NK-92 (cell line): Measurements from ENCODE around the gene MUC5B.

Experiments
- DNase-seq: peaks from one replicate; lab custom pipeline; 2025; ENCODE audit not compliant: unreplicated experiment; lab: John Stamatoyannopoulos, UW

MUC5B gene

DNA sequence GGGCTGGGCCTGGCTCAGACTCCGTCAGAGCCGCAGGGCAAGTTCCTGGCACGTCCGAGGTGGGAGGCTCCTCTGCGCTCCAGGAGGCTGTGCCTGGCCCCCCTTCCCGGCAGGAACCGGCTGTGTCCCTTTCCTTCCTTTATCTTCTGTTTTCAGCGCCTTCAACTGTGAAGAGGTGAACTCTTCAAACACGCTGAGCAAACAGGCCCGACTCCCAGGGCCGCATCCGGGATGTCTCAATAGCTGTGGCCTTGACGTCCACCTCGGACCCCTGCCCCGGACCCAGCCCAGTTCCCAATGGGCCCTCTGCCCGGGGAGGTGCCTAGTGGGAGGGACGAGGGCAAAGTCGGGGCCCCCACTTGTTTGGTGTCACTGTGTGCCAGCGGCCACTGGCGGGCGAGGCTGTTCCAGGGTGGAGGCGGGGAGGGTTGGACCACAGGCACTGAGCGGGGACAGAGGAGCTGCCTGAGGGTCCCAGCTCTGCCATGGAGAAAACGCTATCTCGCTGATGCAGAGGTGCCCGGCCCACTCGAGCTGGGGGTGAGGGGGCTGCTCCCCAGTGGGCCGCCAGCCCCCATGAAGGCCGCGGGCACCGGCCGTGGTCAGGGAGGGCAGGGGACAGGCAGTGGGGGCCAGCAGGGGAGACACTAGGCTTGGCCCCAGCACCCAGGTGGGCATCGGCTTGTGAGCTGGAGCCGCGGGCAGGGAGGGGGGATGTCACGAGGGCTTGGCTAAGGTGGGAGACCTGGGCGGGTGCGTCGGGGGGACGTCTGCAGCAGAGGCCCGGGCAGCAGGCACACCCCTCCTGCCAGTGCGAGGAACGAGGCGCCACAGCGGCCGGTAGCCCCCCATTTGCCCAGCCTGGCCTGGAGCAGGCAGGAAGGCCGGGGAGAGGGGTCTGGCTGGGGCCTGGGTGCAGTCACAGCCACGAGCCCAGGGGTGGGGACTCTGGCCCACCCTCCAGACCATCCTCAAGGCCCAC lies 2.7 kb upstream of the MUC5B start:
- DNase-seq, result no peak

DNA sequence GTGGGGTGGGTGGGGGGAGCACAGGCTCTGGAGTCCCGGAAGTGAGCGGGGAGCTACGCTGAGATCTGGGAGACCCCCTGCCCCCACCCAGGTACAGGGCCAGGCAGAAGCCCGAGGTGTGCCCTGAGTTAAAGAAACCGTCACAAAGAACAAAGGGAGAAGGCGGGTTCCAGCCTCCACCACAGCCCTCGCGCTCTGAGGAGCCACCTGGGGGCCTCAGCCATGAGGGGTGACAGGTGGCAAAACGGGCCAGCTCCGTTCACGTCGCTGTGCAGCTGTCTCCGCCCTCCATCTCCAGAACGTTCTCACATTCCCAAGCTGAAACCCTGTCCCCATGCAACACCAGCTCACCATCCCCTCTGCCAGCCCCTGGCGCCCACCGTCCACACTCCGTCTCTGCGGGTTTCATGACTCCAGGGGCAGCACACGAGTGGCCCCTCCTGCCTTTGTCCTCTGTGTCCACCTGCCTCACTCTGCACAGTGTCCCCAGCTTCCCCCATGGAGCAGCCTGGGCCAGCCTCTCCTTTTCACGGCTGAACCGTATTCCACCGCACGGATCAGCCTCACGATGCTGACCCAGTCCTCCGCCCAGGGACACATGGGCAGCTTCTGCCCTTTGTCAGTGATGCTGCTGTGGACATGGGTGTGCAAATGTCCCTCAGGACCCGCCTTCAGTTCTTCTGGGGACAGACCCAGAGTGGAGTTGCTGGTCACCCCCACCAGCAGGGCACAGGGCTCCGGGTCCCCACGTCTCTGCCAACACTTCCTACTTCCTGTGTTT lies 1.7 kb upstream of the MUC5B start:
- DNase-seq, result no peak

DNA sequence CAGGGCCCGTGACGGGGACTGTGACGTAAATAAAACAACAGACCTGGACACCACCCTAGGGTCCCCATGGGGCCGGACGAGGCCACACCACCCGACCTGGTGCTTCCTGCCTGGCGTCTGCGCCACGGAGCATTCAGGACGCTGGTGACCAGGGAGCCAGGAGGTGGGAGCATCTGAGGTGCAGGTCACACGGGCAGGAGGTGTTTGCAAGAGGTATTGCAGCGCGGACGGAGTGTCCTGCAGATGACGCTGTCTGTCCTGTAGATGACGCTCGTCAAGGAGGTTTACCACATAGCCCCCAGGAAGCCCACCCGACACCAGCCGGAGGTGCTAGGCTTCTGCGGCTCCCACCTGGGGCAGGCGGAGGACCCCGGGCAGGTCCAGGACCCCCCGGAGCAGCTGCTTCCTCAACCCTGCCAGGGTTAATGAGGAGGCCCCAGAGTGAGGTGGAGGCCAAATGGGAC lies 986 bp upstream of the MUC5B start:
- DNase-seq, result no peak

DNA sequence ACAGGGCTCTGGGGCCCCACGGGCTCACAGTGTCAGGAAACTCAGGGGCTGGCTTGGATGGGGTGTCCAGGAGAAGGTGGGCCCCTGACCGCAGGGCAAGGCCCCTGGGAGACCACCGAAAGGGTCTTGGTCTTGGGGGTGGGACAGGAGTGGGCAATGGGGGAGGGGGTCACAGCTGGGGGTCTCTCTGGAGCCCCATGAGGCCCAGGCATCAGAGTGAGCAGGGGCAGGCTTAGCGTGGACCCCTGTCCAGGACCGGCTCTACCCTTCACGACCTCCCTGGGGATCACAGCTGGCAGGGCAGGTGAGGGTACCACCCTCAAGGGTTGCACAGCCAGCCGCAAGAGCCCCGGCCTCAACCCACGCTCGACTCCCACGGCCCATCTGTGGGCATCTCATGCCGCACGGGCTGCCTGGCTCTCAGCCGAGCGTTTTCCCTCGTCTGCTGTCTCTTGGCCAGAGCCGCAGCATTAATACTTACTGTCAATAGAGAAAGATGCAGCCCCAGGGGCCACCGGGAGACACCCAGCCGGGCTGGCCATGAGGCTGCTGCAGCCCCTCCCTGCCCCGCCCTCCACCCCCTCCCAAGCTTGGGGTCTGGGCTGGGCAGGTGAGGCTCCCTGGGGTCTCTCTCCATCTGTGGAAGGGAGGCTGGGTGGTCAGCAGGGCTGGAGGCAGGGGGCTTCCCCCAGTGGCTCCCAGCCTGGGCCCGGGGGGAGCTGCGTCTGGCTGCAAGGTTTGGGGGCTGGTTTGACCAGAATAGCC lies 662 bp downstream of the MUC5B start:
- no peak for DNase-seq

DNA sequence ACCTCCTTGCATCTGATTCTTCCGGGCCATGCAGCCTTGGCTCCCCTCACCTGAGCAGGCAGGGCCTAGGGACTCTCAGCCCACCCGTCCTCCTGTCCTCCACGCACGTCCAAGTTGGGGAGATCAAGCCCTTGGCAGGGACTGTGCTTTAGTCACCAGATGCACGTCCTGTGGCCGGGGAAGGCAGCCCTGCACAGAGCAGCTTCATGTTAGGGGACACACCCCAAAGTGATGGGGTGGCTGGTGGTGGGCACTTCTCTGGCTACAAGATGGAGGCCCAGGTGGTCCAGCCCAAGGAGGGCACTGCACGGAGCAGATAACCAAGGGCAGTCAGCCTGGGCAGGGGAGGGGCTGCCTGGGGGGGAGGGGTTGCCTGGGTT lies 1.2 kb downstream of the MUC5B start:
- DNase-seq, result no peak

DNA sequence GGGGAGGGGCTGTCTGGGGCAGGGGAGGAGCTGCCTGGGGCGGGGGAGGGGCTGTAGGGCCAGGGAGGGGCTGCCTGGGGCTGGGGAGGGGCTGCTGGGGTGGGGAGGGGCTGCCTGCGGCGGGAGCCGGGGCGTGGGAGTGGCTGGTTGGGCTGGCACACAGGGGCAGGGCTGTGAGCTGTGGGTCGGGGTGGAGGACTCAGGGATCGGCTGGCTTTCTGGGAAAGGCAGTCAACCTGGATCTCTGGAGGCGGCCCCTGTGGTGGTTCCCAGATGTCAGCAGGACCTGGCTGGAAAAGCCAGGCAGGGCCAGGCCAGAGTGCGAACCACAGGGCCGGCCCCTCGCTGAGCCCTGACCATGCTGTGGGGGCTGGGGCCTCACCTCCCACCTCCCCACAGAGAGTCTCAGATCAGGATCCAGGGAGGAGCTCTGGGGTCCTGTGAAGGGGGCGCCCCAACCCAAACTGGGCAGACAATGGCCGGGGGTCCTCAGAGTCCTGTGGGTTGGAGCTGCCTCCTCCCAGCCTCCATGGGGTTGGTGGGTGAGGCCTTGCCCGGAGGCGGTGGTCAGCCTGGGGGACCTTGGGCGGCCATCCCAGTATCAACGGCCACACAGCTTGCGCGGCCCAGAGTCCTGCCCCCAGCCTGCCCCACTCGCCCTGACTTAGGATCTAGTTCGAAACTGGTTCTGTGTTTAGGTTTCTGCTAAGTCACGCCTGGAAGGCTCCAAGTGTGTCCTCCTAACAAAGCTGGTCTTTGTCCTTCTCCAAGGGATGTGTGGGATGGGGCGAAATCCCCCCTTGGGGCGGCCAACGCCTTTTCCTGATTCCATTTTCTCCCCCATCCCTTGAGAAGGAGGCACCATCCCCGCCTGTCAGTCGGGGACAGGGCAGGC lies 1.9 kb downstream of the MUC5B start:
- no peak for DNase-seq

DNA sequence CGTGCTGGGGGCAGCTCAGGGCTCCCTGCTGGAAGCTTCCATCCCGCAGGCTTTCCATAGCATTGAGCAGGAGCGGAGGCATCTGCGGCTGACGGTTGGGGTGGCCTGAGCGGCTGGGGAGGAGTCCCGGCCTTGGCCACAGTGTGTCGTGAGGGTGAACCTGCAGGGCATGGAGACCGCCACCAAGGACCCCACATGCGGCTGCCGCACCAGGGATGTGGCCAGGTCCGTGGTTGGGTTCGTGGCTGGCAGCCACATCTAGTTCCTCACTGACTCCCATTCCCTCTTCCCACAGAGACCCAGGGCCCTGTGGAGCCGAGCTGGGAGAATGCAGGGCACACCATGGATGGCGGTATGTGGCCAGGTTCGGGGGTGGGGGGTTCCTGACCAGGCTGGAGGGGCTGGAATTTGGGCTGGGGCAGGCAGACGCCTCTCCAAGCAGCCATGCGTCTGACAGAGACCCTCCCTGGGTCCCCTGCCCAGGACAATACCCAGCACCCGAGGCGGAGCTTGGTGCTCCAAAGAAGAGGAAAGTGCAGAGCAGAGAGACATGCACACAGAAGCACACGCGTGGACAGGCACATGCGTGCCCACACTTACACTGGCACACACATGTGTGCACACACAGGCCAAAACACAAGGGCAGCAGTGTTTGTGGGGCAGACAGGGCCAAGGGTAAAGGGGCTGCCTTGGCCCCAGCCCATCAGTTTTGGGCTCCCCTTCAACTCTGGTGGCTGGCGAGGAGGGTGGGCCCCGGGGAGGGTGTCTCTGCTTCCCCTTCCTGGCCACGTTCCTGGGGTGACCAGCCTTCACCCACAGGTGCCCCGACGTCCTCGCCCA lies 2.7 kb downstream of the MUC5B start:
- no peak for DNase-seq

DNA sequence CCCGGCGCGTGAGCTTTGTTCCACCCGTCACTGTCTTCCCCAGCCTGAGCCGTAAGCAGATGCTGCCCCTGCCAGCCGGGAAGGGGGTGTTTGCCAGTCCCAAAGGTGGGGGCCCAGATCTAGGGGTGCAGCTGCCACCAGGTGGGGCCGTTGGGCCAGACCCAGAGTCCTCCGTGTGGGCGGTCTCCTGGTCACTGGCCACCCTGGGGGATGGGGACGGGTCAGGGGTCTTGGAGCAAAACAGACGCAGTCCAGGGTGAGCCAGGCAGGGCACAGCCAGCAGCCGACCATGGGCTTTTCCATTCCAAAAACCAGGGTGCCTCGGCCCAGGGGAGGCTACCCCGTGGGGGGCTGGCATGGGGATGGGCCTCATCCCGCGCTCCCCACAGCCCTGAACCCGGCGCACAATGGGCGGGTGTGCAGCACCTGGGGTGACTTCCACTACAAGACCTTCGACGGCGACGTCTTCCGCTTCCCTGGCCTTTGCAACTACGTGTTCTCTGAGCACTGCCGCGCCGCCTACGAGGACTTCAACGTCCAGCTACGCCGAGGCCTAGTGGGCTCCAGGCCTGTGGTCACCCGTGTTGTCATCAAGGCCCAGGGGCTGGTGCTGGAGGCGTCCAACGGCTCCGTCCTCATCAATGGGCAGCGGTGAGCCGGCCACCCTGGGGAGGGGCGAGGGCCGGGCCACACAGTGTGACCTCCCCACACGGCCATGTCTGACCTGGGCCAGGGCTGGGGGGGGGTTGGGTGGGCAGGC lies 3.5 kb downstream of the MUC5B start:
- DNase-seq, result no peak

DNA sequence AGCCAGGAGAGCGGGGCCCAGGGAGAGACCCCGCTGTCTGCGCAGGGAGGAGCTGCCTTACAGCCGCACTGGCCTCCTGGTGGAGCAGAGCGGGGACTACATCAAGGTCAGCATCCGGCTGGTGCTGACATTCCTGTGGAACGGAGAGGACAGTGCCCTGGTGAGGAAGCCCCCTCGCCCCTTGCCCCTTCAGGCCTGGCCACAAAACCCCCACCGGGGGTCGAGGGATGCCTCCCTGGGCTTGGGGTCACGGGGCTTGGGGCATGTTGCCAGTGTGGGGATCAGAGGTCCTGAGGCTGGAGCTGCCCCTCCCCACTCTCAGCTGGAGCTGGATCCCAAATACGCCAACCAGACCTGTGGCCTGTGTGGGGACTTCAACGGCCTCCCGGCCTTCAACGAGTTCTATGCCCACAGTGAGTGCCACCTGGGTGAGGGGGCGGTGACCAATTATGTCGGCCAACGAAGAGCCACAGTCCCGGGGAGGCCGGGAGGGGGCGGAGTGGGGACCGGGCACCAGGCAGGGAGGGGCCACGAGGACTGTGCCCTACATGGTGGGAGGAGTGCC lies 4.2 kb downstream of the MUC5B start:
- DNase-seq, result no peak

DNA sequence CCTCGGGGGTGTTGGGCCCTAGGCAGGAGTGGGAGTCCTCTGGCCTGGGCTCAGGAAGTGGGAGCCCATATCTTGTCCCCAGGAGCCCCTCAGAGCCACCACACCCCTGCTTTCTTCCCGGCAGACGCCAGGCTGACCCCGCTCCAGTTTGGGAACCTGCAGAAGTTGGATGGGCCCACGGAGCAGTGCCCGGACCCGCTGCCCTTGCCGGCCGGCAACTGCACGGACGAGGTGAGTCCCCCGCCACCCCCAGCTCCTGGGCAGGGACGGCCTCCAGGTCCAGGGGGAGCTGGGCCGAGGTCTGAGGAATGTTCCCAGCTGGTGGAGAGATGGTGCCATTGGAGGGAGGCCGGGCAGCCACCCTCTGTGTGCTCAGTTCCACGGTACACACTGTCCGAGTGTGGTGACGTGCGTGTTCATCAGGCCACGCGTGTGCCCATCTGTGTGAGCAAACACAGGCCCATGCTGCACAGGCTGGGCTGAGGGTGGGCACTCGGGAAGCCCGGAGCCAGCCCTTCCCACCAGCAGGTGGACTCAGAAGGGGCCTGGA lies 4.8 kb downstream of the MUC5B start:
- DNase-seq, result no peak

DNA sequence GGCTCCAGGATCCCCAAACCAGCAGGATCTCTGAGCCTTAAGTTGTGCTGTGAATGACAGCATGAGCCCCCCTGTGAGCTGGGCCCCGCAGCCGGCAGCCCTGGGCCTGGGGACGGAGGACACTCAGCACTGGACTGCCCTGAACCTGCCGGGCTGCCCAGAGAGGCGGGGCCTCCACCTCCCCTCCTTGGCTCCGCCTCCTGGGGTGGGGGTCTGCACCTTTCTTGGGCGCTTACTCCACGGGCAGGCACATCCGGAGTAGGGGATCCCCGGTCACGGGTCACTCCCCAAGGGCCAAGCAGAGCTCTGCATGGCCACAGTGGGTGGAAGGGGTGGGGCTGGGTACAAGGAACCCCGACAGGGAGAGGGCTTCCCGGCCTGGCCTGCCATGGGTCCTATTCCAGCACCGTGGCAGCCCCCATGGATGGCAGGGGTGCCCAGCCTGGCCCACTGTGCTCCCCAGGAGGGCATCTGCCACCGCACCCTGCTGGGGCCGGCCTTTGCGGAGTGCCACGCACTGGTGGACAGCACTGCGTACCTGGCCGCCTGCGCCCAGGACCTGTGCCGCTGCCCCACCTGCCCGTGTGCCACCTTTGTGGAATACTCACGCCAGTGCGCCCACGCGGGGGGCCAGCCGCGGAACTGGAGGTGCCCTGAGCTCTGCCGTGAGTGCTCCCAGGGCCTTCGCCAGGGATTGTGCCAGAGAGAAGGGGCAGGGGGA lies 5.4 kb downstream of the MUC5B start:
- DNase-seq, result no peak

DNA sequence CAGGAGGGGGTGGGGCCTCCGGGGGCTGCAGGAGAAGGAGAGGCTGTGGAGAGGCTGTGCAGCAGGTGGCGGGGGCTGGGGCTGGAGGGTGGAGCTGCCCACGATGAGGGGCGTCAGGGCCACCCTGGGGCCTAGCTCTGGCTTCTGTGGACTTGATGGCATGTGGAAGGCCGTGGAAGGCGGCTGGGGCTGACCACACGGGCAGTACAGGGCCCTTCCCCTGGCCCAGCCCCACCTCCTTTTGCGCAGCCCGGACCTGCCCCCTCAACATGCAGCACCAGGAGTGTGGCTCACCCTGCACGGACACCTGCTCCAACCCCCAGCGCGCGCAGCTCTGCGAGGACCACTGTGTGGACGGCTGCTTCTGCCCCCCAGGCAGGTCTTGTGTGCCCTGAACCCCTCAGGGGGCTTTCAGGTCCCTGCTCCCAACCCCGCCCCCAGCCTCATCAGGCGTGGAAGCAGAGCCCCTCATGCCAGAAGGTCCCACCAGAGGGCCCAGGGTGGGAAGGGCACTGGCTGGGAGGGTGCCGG lies 6.1 kb downstream of the MUC5B start:
- no peak for DNase-seq

DNA sequence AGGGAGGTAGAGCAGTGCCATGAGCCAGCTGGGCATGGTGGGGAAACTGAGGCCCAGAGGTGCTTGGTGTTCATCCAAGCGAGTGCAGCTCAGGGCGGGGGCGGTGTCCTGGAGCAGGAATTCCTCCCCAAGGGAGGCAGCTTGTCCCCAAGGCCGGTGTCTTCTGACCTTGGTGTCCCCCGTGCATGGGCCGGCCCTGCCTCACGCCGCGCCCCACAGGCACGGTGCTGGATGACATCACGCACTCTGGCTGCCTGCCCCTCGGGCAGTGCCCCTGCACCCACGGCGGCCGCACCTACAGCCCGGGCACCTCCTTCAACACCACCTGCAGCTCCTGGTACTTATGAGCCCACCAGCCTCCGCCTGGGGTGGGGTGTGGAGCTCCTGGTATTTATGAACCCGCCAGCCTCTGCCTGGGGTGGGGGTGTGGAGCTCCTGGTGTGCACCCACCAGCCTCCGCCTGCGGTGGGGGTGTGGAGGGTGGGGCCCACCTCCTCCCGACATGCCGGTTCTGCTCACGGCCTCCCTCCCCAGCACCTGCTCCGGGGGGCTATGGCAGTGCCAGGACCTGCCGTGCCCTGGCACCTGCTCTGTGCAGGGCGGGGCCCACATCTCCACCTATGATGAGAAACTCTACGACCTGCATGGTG lies 6.7 kb downstream of the MUC5B start:
- DNase-seq, result no peak

DNA sequence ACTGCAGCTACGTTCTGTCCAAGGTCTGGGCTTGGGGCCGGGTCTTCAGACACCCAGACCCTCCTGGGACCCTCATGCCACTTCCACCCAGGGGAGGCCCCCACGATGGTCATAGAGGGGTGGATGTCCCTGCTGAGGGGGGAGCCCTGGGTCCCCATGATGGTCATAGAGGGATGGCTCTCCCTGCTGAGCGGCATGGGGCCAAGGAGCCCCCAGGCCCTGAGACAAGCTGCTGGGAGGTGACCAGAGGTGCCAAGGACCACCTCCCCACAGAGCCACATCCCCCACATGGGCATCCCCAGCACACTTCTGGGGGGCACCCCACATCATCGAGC lies 7.2 kb downstream of the MUC5B start:
- DNase-seq, result no peak

DNA sequence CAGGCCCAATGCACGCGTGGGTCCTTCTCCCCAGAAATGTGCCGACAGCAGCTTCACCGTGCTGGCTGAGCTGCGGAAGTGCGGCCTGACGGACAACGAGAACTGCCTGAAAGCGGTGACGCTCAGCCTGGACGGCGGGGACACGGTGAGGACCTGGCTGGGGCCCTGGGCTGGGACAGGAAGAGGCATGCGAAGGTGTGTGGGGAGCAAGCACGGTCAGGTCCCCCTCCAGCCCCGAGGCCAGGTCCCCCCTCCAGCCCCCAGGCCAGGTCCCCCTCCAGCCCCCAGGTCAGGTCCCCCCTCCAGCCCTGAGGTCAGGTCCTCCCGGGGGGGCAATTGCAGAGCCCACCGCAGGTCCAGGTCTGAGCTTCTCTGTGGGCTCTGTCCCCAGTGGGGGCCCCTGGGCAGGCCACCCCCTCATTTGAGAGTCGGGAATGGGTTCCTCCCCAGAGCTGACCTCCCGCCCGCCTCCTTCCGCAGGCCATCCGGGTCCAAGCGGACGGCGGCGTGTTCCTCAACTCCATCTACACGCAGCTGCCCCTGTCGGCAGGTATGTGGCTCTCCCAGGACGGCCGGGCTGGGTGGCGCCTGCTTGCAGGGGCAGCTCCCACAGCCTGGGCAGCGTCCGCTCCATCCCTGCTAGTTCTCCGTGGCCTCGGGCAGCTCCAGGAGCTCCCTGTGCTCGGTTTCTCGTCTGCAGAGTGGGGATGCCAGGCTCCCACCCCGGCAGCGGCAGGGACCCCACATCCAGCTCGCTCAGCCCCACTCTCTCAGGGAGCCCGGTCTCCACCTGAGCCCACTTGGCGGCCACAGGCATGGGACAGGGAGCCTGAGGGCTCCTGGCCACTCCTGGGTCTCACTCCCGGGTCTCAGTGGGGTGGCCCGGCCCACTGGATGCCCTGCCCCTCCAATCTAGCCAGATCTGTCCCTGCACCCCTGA lies 7.9 kb downstream of the MUC5B start:
- no peak for DNase-seq
